Spinal cord (tissue), 10 donors: ENCODE measurements around the gene RPS6KA1. TPM values are rescaled to one million over a fixed set of nuclear protein-coding genes. Genes with fewer than 3 reads are reported as not detected.

Experiments
- DNase-seq, 6 donors: peaks; one replicate each; pipeline versions ENCODE4 v3.0.0 to v3.0.0-alpha.2; 2013 to 2015; ENCODE audit warnings: low spot score in 6 of 6, low read depth in 4 of 6
- H3K27ac ChIP-seq: one replicate; pipeline ENCODE4 v1.5.1; 2013; ENCODE audit warnings: low read depth, low read length, control low read depth
- H3K27me3 ChIP-seq: one replicate; pipeline ENCODE4 v1.6.1; 2013; ENCODE audit warnings: low read length; ENCODE audit not compliant: control insufficient read depth, insufficient read depth
- H3K36me3 ChIP-seq: one replicate; pipeline ENCODE4 v1.6.1; 2013; ENCODE audit warnings: low read length; ENCODE audit not compliant: control insufficient read depth, insufficient read depth
- H3K4me1 ChIP-seq: one replicate; pipeline ENCODE4 v1.6.1; 2013; ENCODE audit warnings: low read length; ENCODE audit not compliant: control insufficient read depth, insufficient read depth
- H3K4me3 ChIP-seq: one replicate; pipeline ENCODE4 v1.5.1; 2013; ENCODE audit warnings: low read depth, low read length, control low read depth
- H3K9me3 ChIP-seq: one replicate; pipeline ENCODE4 v1.6.1; 2013; ENCODE audit warnings: low read length; ENCODE audit not compliant: control insufficient read depth, insufficient read depth
- WGBS: methylation state at CpG from one replicate; pipeline ENCODE4 v1.1.5; 2013; ENCODE audit warnings: missing lambda C conversion rate; ENCODE audit not compliant: insufficient coverage; 5-methylcytosine and 5-hydroxymethylcytosine counted together
- polyA plus RNA-seq, 2 donors: library from polyadenylated mRNA; unstranded; fragments of 120-200 nt; gene quantifications; one replicate each; pipeline ENCODE4 v1.2.1, GENCODE V29; 2013; ENCODE audit not compliant: insufficient read length in 2 of 2
- total RNA-seq, 2 donors: library from RNA; depleted of rRNA in 1 of 2; stranded (reverse); fragments of 120-200 nt in 1 of 2; fragments of >200 nt in 1 of 2; gene quantifications; one replicate each; pipeline versions ENCODE4 v1.2.3 to v1.2.4, GENCODE V29; 2013 to 2014
- donor health status: healthy.

RPS6KA1 gene
- total and polyA plus RNA-seq, 4 donors, result 11.8 to 16.4 (median 13.5) TPM

GRCh38 chr1:26529405-26529654 lies 231 bp upstream of the RPS6KA1 start:
- Histone ChIP-seq H3K9me3 (no peaks in the 10 kb centered on the region), H3K4me1 (peaks cover 30% of the 10 kb centered on the region), H3K4me3 (peak overlapping the region; percentile 41), H3K36me3 (peaks cover 3% of the 10 kb centered on the region), H3K27ac (no peak overlapping the region), H3K27me3 (no peaks in the 10 kb centered on the region)
- no peak for DNase-seq
- WGBS, result 0% methylated on average over 18 of the region's 19 CpGs

GRCh38 chr1:26530410-26530894 lies 891 bp downstream of the RPS6KA1 start:
- WGBS, result 22% methylated on average over 7 of the region's 8 CpGs
- Histone ChIP-seq H3K4me3 (peak overlapping the region; percentile 31), H3K9me3 (no peaks in the 10 kb centered on the region), H3K4me1 (peaks cover 30% of the 10 kb centered on the region), H3K36me3 (peaks cover 3% of the 10 kb centered on the region), H3K27ac (no peak overlapping the region), H3K27me3 (no peaks in the 10 kb centered on the region)
- DNase-seq, result no peak

GRCh38 chr1:26530895-26531598 lies 1.5 kb downstream of the RPS6KA1 start:
- 57% methylated on average over 7 of the region's 9 CpGs for WGBS
- peaks cover 30% of the 10 kb centered on the region for H3K4me1 ChIP-seq
- H3K27ac ChIP-seq, result no peak overlapping the region
- no peak for DNase-seq
- H3K36me3 ChIP-seq, result peaks cover 3% of the 10 kb centered on the region
- H3K4me3 ChIP-seq, result peak overlapping the region; percentile 31
- no peaks in the 10 kb centered on the region for H3K27me3 ChIP-seq
- no peaks in the 10 kb centered on the region for H3K9me3 ChIP-seq

- H3K36me3 ChIP-seq, result peaks cover 3% of the 10 kb centered on the region
- DNase-seq, result no peak
- H3K27me3 ChIP-seq, result no peaks in the 10 kb centered on the region
- H3K9me3 ChIP-seq, result no peaks in the 10 kb centered on the region
- WGBS, result 78% methylated on average over 10 of the region's 12 CpGs
- H3K4me1 ChIP-seq, result peaks cover 30% of the 10 kb centered on the region
- H3K4me3 ChIP-seq, result no peak overlapping the region
- no peak overlapping the region for H3K27ac ChIP-seq
Measured at GRCh38 chr1:26531651-26532131, 2.1 kb downstream of the RPS6KA1 start.

GRCh38 chr1:26533951-26534509 lies 4.5 kb downstream of the RPS6KA1 start:
- Histone ChIP-seq H3K27ac (no peak overlapping the region), H3K27me3 (no peaks in the 10 kb centered on the region), H3K36me3 (peaks cover 8% of the 10 kb centered on the region), H3K4me3 (no peak overlapping the region), H3K9me3 (no peaks in the 10 kb centered on the region), H3K4me1 (peaks cover 29% of the 10 kb centered on the region)
- WGBS, result 77% methylated on average over 5 of the region's 5 CpGs
- DNase-seq, result no peak

GRCh38 chr1:26535201-26535600 lies 5.6 kb downstream of the RPS6KA1 start:
- H3K27ac ChIP-seq, result no peak overlapping the region
- no peaks in the 10 kb centered on the region for H3K27me3 ChIP-seq
- peaks cover 22% of the 10 kb centered on the region for H3K4me1 ChIP-seq
- no peaks in the 10 kb centered on the region for H3K9me3 ChIP-seq
- peaks cover 8% of the 10 kb centered on the region for H3K36me3 ChIP-seq
- no peak for DNase-seq
- no peak overlapping the region for H3K4me3 ChIP-seq
- no CpG with 5 or more reads among the region's 1 CpG for WGBS

DNA sequence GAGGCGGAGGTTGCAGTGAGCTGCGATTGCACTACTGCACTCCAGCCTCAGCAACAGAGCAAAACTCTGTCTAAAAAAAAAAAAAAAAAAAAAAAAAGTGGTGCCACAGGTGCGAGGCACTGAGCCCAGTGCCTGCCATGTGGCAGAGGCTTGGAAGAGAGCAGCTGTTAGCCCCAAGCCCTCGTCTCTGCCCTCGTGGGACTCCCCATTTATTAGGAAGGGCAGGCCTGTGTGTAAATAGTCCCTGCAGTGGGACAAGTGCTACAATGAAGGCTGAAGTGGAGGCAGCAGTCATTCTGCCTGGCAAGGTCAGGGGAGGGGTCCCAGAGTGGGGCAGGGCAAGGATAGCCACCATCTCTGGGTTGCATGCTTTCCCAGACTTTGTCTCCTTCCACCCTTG lies 6.5 kb downstream of the RPS6KA1 start:
- Histone ChIP-seq H3K36me3 (peaks cover 8% of the 10 kb centered on the region), H3K9me3 (no peaks in the 10 kb centered on the region), H3K27ac (no peak overlapping the region), H3K4me3 (no peak overlapping the region), H3K27me3 (no peaks in the 10 kb centered on the region), H3K4me1 (peaks cover 14% of the 10 kb centered on the region)
- DNase-seq, result no peak
- 33% methylated on average over 3 of the region's 5 CpGs for WGBS

GRCh38 chr1:26536521-26536920 lies 7.0 kb downstream of the RPS6KA1 start:
- no peaks in the 10 kb centered on the region for H3K27me3 ChIP-seq
- H3K36me3 ChIP-seq, result peaks cover 8% of the 10 kb centered on the region
- DNase-seq, result no peak
- no peak overlapping the region for H3K27ac ChIP-seq
- H3K4me1 ChIP-seq, result peaks cover 12% of the 10 kb centered on the region
- no peak overlapping the region for H3K4me3 ChIP-seq
- no peaks in the 10 kb centered on the region for H3K9me3 ChIP-seq
- 100% methylated on average over 2 of the region's 2 CpGs for WGBS

- DNase-seq, result peak in 1 of 6 donors; percentile 17
- Histone ChIP-seq H3K36me3 (peaks cover 5% of the 10 kb centered on the region), H3K27me3 (no peaks in the 10 kb centered on the region), H3K9me3 (no peaks in the 10 kb centered on the region), H3K27ac (no peak overlapping the region), H3K4me3 (no peak overlapping the region), H3K4me1 (peaks cover 10% of the 10 kb centered on the region)
- WGBS, result 57% methylated on average over 1 of the region's 2 CpGs
Measured at GRCh38 chr1:26537951-26538352, 8.4 kb downstream of the RPS6KA1 start.
